Inferior parietal cortex (tissue), 1 donor: ENCODE data around the gene UGT1A8.
"Not testable (repeated sequence)": the region's sequence is repeated elsewhere in the genome, so short reads cannot be mapped to it uniquely, and the experiment has no call there.

Source experiments
- DNase-seq: peaks from one replicate; pipeline ENCODE4 v3.0.0-alpha.2; 2016; ENCODE audit errors: extremely low spot score

UGT1A8 gene

GRCh38 chr2:233714121-233714520, 96.7 kb downstream of the UGT1A8 start:
- no peak for DNase-seq

DNA sequence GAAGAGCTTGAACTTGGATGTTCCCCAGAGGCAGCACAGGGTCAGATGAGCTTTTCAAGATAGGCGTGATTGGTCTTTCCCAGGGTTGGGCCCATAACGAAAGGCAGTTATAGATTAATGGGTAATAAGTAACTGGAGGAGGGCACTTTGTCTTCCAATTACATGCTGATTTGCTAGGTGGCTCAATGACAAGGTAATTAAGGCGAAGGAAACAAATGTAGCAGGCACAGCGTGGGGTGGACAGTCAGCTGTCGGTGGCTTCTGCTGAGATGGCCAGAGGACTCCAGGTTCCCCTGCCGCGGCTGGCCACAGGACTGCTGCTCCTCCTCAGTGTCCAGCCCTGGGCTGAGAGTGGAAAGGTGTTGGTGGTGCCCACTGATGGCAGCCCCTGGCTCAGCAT, 101.1 kb downstream of the UGT1A8 start, which contains the start of gene UGT1A4:
UGT1A4 (plus strand) TSS at position 185 of the 400 bp plus-strand sequence; CDS start at position 270, 85 bp downstream.
- no peak for DNase-seq

DNA sequence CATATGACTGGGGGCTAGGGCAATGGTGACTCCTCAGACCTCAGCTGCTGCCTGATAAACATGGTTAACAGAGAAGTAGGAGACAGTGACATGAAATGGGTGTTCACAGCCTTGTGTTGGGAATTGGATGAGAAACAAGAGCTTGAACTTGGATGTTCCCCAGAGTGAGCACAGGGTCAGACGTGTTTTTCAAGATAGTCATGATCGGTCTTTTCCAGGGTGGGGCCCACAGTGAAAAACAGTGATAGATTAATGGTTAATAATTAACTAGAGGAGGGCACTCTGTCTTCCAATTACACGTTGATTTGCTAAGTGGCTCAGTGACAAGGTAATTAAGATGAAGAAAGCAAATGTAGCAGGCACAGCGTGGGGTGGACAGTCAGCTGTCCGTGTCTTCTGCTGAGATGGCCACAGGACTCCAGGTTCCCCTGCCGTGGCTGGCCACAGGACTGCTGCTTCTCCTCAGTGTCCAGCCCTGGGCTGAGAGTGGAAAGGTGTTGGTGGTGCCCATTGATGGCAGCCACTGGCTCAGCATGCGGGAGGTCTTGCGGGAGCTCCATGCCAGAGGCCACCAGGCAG, 111.4 kb downstream of the UGT1A8 start, which contains the start of gene UGT1A3:
UGT1A3 (plus strand) TSS at position 320 of the 579 bp plus-strand sequence; CDS start at position 405, 85 bp downstream.
- no peak for DNase-seq

GRCh38 chr2:233736868-233737653, 119.6 kb downstream of the UGT1A8 start:
- DNase-seq: not testable (repeated sequence)

DNA sequence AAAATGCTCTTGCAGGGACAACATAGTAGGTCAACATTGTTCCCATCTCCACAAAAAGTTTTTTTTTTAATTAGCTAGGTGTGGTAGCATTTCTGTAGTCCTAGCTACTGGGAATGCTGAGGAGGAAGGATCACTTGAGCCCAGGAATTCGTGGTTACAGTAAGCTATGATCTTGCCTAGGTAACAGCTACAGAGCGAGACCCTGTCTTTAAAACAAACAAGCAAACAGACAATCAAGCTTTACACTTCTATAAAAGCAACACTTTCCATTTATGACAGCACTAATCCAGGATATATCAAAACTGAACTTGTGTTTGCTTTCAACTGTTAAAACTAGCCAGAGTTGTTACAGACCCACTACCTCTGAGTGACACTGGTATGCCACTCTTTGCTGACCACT, 123.4 kb downstream of the UGT1A8 start:
- no peak for DNase-seq

GRCh38 chr2:233743464-233744259, 126.2 kb downstream of the UGT1A8 start:
- no peak for DNase-seq

- no peak for DNase-seq
Observed at GRCh38 chr2:233745073-233745755, 127.8 kb downstream of the UGT1A8 start.

DNA sequence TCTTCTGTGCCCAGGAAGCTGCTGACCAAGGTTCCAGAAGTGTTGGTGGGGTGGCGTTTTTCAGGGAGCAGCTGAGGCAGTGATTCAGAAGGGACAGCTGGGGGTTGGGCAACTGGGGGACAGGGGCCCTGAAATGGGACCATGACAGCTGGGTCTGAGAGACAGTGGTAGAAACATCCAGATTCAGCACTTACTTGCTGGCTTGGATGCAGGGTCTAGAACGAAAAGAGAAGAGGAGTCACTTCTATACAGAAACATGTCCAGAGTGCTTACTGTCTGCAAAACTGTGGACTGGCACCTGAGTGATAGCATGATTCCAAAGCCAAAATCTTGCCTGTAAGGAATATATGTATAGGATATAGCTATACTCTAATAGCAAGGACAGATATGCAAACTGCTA, 128.4 kb downstream of the UGT1A8 start:
- not testable (repeated sequence) for DNase-seq

DNA sequence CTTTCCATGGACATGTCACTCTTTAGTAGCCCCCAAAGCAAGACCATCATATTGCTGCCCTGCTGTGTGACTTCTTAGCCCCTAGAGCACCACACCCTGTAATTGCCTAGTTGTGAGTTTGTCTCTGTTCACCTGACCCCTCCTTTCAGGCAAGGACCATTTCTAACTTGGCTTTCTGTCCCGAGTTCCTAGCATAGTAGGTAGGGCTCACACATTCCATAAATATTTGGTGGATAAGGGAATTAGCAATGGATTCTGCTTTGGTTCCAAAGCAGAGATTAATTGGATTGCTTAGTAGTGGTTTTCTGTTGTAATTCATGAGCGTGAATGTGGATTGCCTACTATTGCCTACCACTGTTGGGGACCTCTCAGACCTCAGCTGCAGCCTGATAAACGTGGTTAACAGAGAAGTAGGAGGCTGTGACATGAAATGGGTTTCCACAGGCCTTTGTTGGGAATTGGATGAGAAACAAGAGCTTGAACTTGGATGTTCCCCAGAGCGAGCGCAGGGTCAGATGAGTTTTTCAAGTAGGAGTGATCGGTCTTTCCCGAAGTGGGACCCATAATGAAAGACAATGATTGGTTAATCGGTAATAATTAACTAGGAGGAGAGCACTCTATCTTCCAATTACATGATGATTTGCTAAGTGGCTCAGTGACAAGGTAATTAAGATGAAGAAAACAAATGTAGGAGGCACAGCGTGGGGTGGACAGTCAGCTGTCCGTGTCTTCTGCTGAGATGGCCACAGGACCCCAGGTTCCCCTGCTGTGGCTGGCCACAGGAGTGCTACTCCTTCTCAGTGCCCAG, 129.2 kb downstream of the UGT1A8 start:
- no peak for DNase-seq

DNA sequence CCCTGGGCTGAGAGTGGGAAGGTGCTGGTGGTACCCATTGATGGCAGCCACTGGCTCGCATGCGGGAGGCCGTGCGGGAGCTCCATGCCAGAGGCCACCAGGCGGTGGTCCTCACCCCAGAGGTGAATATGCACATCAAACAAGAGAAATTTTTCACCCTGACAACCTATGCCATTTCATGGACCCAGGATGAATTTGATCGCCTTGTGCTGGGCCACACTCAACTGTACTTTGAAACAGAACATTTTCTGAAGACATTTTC, 129.8 kb downstream of the UGT1A8 start:
- DNase-seq: no peak

DNA sequence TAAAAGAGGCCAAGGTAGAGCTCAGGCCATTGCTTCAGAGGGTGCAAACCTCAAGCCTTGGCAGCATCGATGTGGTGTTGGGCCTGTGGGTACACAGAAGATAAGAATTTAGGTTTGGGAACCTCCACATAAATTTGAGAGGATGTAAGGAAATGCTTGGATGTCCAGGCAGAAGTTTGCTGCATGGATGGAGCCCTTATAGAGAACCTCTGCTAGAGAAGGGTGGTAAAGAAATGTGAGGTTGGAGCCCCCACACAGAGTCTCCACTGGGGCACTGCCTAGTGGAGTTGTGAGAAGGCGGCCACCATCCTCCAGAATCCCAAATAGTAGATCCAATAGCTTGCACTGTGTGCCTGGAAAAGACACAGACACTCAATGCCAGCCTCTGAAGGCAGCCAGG, 133.3 kb downstream of the UGT1A8 start:
- DNase-seq: not testable (repeated sequence)

DNA sequence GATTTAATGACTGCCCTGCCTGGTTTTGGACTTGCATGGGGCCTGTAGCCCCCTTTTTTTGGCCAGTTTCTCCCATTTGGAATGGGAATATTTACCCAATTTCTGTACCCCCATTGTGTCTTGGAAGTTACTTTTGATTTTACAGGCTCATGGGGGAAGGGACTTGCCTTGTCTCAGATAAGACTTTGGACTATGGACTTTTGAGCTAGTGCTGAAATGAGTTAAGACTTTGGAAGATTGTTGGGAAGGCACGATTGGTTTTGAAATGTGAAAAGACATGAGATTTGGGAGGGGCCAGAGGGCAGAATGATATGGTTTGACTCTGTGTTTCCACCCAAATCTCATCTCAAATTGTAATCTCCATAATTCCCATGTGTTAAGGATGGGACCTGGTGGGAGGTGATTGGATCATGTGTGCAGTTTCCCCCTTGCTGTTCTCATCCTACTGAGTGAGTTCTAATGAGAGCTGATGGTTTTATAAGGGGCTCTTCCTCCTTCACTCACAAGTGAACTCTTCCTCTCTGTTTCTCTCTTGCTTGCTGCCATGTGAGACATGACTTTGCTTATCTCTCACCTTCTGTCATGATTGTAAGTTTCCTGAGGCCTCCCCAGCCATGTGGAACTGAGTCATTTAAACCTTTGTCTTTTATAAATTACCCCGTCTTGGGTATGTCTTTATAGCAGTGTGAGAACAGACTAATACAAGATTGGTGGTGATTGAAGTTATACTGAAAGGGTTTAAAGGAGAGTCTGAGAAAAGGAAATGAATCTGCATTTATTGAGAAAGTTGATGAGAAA, 134.0 kb downstream of the UGT1A8 start:
- not testable (repeated sequence) for DNase-seq

DNA sequence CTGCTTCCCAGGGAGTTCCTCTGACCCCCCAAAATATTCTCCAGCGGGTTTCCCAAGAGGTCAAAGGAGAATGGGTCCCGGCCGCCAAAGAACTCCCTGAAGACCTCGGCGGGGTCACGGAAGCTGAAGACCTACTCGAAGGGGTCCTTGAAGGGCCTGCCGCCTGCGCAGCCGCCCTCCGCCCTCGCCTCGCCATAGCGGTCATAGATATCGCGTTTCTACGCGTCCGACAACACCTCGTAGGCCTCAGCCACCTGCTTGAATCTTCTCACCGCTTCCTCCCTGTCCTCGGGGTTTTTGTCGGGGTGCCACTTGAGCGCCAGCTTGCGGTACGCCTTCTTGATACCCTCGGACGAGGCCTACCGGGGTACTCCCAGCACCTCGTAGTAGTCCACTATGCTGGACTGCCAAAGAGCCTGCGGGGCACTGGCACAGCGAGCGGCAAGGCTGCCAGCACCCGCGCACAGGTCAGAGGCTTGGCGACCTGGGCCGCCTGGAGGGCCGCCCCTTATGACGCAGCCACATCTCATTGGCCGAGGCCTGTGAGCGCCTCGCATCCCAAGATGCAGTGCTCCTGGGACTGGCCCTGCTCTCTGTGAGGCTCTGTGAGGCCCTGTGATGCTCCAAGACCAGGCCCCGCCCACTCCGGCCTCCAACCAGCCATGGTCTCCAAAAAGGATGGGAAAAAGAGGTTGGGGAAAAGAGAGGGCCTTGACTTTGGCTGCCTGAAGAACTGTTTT, 137.6 kb downstream of the UGT1A8 start:
- DNase-seq: no peak

GRCh38 chr2:233756429-233757081, 139.1 kb downstream of the UGT1A8 start:
- no peak for DNase-seq

- no peak for DNase-seq
Observed at GRCh38 chr2:233758141-233758540, 140.7 kb downstream of the UGT1A8 start.

GRCh38 chr2:233758849-233759248, 141.4 kb downstream of the UGT1A8 start:
- DNase-seq: no peak

DNA sequence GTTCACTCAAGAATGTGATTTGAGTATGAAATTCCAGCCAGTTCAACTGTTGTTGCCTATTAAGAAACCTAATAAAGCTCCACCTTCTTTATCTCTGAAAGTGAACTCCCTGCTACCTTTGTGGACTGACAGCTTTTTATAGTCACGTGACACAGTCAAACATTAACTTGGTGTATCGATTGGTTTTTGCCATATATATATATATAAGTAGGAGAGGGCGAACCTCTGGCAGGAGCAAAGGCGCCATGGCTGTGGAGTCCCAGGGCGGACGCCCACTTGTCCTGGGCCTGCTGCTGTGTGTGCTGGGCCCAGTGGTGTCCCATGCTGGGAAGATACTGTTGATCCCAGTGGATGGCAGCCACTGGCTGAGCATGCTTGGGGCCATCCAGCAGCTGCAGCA, 142.6 kb downstream of the UGT1A8 start, which contains the start of gene UGT1A1:
UGT1A1 (plus strand) TSS at position 228 of the 400 bp plus-strand sequence; CDS start at position 246, 18 bp downstream.
- DNase-seq: no peak

GRCh38 chr2:233761040-233761769, 143.8 kb downstream of the UGT1A8 start:
- no peak for DNase-seq
